Astrocyte (in vitro differentiated cells and primary cell): ENCODE results near the gene CDH23.

ENCODE experiments used
- CTCF ChIP-seq: IDR thresholded peaks from 2 replicates; pipeline ENCODE4 v1.5.1; 2011; ENCODE audit warnings: low read depth, mild to moderate bottlenecking, inconsistent platforms, low read length, moderate library complexity; ENCODE audit not compliant: insufficient read depth
- EZH2 ChIP-seq: IDR thresholded peaks from 2 replicates; pipeline ENCODE4 v1.6.1; 2012; ENCODE audit warnings: mild to moderate bottlenecking, low read length, inconsistent platforms; ENCODE audit not compliant: insufficient read depth

DNA sequence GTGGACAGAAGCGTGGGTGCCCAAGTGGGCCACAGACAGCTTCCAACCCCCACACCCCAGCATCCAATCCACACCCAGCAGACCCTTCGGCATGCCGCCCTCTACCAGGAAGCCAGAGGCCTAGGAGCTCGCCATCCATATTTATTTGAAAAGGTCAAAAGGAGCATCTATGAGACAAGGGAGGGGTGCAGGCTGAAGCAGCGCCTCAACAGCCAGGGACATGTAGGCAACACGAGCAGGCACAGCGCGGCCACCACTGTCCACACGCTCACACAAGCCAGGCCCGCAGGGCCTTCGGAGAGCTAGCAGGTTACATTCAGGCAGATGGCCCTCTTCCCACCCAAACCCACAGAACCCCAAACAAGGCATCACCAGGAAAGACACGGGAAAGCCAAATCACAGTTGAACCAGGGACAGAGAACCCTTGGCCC, 419.7 kb downstream of the CDH23 start:
- TF ChIP-seq CTCF: no peak
- TF ChIP-seq EZH2: no peak
